Measurements from ENCODE around the gene AGPAT2.

DNA sequence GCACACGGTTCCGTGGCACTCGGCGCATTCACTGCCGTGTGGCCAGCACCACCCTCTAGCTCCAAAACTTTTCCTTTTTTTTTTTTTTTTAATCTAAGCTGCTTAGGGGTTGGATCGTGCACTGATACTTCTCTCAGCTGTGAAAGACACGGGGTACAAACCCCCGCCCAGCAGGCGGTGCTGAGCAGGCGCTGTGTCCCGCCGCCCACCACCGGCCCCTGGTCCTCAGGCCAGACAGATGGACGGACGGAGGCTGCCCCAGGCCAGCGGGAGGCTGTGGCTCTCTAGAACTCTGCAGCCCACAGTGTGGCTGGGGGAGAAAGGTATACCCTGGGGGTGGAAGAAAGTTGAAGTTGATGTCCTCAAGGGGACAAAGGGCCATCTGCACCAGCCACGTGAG, 6.2 kb downstream of the AGPAT2 start:
- no peak for TF ChIP-seq RAD21 (IDR thresholded peaks at IDR 0.05; ENCODE audit: low read length)
- TF ChIP-seq, protein P1, sequence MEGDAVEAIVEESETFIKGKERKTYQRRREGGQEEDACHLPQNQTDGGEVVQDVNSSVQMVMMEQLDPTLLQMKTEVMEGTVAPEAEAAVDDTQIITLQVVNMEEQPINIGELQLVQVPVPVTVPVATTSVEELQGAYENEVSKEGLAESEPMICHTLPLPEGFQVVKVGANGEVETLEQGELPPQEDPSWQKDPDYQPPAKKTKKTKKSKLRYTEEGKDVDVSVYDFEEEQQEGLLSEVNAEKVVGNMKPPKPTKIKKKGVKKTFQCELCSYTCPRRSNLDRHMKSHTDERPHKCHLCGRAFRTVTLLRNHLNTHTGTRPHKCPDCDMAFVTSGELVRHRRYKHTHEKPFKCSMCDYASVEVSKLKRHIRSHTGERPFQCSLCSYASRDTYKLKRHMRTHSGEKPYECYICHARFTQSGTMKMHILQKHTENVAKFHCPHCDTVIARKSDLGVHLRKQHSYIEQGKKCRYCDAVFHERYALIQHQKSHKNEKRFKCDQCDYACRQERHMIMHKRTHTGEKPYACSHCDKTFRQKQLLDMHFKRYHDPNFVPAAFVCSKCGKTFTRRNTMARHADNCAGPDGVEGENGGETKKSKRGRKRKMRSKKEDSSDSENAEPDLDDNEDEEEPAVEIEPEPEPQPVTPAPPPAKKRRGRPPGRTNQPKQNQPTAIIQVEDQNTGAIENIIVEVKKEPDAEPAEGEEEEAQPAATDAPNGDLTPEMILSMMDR (conservative IDR thresholded peaks at IDR 0.05; ENCODE audit: low read depth, low read length), result no peak
- TF ChIP-seq BHLHE40 (IDR thresholded peaks at IDR 0.05; ENCODE audit: low read depth, low read length), result no peak
- TF ChIP-seq, protein P2, sequence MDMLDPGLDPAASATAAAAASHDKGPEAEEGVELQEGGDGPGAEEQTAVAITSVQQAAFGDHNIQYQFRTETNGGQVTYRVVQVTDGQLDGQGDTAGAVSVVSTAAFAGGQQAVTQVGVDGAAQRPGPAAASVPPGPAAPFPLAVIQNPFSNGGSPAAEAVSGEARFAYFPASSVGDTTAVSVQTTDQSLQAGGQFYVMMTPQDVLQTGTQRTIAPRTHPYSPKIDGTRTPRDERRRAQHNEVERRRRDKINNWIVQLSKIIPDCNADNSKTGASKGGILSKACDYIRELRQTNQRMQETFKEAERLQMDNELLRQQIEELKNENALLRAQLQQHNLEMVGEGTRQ (IDR thresholded peaks at IDR 0.05; ENCODE audit: low read depth, low read length), result no peak
- TF ChIP-seq POLR2A (IDR thresholded peaks at IDR 0.05; ENCODE audit: low read depth, low read length), result no peak
- TF ChIP-seq CEBPB (IDR thresholded peaks at IDR 0.05; ENCODE audit: low read depth, low read length), result no peak
- no peak for TF ChIP-seq SMC3 (IDR thresholded peaks at IDR 0.05; ENCODE audit: low read depth, low read length)
- TF ChIP-seq MAFK (IDR thresholded peaks at IDR 0.05; ENCODE audit: low read depth, low read length), result no peak
- TF ChIP-seq RFX5 (IDR thresholded peaks at IDR 0.05; ENCODE audit: low read depth, low read length), result no peak
- no peak for TF ChIP-seq FOS (IDR thresholded peaks at IDR 0.05; ENCODE audit: low read depth, low read length)
- no peak for TF ChIP-seq MXI1 (IDR thresholded peaks at IDR 0.05; ENCODE audit: borderline replicate concordance, low read depth, low read length)

Measured in IMR-90 (cell line).